Subcutaneous adipose tissue (tissue), 4 donors: ENCODE data around the gene RXRA. TPM values are rescaled to one million over a fixed set of nuclear protein-coding genes. Genes with fewer than 3 reads are reported as not detected.

ENCODE experiments used
- total RNA-seq, 4 donors: library from RNA; depleted of rRNA; stranded (reverse); fragments of >200 nt; gene quantifications; one replicate each; pipeline ENCODE4 v1.1.0, GENCODE V29; 2016
- TF ChIP-seq, protein P1 (sequence below): fragments of 450-650 bp; IDR thresholded peaks from one replicate; pipeline ENCODE4 v1.5.1; 2016; ENCODE audit warnings: low read depth, mild to moderate bottlenecking, control low read depth, antibody characterized with exemption, moderate library complexity

Gene RXRA
- total RNA-seq, 4 donors from 2014 or later = 39.1 to 141 (median 53.6) TPM

DNA sequence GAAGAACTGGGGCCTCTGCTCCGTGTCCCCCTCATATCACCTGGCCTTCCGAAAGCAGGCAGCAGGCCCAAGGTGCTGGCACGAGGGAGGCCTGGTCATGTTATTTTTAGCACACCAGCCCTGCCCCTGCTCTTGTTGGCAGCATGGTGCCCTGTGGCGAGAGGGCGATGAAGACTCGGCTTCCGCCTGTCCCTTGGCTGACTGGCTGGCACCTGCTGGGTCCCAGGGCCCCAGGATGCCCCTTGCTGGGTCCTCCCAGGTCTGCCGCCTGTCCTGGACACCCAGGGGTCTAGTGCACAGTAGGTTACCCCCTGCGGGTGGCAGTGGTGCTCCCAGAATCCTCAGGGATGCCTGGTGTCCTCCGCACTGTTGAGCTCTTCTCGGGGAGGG lies 77.0 kb downstream of the RXRA start:
- TF ChIP-seq, protein P1, sequence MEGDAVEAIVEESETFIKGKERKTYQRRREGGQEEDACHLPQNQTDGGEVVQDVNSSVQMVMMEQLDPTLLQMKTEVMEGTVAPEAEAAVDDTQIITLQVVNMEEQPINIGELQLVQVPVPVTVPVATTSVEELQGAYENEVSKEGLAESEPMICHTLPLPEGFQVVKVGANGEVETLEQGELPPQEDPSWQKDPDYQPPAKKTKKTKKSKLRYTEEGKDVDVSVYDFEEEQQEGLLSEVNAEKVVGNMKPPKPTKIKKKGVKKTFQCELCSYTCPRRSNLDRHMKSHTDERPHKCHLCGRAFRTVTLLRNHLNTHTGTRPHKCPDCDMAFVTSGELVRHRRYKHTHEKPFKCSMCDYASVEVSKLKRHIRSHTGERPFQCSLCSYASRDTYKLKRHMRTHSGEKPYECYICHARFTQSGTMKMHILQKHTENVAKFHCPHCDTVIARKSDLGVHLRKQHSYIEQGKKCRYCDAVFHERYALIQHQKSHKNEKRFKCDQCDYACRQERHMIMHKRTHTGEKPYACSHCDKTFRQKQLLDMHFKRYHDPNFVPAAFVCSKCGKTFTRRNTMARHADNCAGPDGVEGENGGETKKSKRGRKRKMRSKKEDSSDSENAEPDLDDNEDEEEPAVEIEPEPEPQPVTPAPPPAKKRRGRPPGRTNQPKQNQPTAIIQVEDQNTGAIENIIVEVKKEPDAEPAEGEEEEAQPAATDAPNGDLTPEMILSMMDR = no peak

DNA sequence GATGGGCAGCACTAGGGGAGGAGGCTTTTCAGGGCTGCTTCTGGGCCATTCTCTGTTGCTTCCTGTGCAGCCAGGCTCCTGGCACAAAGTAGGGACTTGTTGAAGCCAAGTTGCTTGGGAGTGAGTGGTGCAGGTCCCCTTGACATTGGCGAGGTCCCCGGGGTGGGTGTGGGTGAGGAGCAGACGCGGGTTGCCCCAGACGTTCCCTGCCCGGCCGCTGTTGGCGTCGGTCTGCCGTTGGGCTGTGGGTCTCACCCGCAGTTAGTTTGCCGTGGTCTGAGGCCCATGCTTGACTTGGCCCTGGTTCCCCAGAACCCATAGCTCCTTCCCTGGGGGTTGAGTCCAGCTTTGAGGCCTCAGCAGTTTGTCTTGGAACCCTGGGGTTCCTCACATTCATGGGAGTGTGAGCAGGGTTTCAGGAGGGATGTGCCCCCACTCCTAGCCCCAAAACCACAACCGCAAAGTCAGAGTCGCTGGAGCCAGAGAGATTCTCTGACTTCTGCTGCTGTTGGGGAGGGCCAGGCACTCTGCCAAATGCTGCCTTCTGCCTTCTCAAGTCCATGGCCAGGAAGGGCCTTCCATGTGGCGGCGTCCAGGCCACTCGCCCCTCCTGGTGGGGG lies 77.5 kb downstream of the RXRA start:
- TF ChIP-seq, protein P1 = no peak

DNA sequence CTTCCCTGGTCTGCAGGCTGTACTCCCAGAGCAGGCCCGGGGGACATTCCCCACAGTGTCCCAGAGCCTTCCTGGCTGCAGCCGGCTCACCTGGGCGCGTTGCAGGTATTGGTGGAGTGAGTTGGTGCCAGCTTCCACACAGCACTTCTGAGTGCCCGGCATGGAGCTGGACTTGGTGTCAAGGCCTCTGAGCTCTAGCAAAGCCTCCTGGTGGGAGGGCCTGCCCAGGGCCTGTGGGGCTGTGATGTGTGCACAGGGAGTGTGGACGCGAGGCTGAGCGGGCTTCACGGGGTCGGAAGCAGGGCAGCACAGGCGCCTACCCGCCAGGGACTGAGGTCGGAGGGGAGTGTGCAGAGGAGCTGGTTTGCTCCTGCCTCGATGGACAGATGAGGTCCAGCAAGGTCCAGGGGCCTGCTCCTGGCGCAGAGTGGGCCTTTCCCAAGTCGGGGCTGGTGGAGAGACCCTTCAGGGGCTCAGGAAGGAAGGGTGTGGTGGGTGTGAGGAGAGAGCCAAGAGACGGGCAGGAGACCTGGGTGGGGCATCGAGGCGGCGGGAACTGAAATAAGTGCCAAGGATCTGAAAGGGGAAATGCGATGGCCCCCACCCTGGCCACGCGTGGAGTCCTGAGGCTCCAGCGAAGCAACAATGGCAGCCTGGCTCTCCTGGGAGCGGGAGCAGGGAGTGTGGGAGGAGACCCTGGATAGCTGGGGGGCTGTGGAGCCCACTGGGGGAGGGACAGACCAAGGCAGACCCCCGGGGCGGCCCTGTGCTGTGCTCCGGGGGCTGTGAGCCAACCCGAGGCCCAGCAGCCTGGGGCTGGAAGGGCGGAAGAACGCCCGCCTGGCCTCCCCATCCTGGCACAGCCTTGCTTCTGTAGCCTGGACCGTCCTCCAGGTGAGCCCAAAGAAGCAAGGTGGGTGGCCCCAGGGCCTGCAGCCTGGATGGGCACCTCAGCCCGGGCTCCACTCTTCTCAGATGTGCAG lies 78.4 kb downstream of the RXRA start:
- TF ChIP-seq, protein P1 = no peak

DNA sequence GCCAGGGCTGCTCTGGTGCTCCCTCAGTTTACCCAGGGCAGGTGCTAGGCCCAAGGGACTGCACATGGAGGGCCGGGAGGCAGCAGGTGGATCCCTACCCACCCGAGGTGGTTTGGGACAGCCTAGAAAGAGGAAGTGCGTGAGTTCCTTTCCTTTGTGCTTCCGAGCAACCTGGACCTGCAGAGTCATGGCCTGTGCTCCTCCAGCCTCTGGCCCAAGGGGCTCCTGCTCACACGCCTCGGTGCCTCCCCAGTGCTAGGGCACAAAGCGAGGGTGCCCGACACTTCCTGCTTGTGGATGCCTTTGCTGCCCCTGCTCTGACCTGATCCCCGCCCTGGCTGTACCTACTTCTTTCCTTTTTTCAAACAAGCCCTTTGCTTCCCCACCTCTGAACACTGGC lies 79.3 kb downstream of the RXRA start:
- TF ChIP-seq, protein P1 = no peak

DNA sequence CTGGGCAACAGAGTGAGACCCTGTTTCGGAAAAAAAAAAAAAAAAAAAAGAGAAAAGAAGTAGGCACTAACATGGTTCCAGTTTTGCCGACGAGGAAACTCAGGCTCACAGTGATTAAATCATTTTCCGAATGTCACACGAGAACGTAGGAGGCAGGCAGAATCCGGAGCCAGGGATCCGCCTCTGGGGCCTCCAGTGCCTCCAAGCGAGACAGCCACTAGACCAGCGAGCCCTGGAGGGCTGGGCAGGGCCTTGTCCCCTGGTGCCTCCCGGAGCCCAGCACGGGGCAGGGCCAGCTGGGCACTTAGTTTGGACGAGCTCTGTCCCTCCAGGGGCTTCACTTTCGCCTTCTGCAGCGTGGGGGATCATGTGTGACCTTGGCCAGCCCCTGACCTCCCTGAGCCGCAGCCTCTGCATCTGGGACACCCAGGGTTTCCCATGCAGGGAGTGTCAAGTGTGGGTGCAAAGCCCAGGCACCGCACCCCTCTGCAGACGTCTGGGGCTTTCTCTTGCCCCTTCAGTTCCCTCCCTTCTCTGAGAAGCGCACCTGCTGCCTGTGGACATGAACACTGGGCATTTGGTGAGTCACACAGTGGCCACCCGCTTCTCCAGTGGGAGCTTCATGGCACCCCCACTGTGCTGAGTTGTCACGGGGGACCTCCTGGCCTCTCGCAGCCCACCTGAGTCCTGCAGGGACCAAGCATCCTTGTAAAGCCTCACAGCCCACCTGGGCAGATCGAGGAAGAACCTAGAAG lies 80.3 kb downstream of the RXRA start:
- TF ChIP-seq, protein P1 = no peak

DNA sequence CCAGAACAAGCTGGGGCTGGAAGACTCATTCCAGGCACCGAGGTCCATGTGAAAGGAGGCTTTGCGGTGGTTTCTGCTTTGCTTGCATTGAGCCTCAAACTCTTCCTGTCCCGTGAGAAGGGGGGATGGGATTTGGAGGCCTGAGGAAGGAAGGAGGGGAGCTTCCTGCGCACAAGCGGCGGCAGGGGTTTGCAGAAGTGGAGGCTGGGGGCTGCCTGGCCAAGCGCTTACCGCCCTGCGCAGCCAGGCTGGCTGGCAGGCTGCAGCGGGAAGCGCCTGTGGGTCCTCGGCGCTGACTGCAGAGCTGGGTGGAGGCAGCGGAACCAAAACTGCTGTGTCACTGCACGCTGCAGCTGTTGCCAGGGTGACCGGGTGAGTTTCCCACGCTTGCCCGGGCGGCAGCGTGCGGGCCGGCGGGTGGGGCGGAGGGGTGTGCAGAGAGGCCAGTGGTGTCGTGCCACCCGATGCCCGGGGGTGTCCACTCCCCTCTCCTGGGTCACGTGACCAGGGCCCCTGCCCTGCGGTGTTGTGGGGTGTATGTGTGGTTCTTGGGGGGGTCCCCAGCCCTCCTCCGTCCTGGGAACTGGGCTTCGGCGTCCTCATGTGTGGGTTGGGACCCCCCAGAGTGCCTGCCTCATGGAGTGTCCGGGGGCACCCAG lies 81.0 kb downstream of the RXRA start:
- TF ChIP-seq, protein P1 = no peak
